ENCODE results near the gene HIVEP1.

Gene HIVEP1

GRCh38 chr6:12017876-12018401 lies 5.8 kb downstream of the HIVEP1 start:
- Mint-ChIP-seq H3K4me3 (no peak overlapping the region), H3K27me3 (ENCODE audit: low read depth) (no peaks in the 10 kb centered on the region)

GRCh38 chr6:12020187-12020791 lies 8.2 kb downstream of the HIVEP1 start:
- H3K4me3 Mint-ChIP-seq = no peak overlapping the region
- no peak overlapping the region for H3K27ac Mint-ChIP-seq

More at GRCh38 chr6:12017876-12018401, 5.8 kb downstream of the HIVEP1 start:
- H3K27ac Mint-ChIP-seq = no peak overlapping the region
- H3K9me3 Mint-ChIP-seq = peaks cover 7% of the 10 kb centered on the region
- peaks cover 65% of the 10 kb centered on the region for H3K36me3 Mint-ChIP-seq (ENCODE audit: low read depth)
- H3K4me1 Mint-ChIP-seq (ENCODE audit: low read depth) = peaks cover 58% of the 10 kb centered on the region

GRCh38 chr6:12022481-12022880 lies 10.4 kb downstream of the HIVEP1 start:
- H3K27ac Mint-ChIP-seq = no peak overlapping the region
- peaks cover 55% of the 10 kb centered on the region for H3K36me3 Mint-ChIP-seq (ENCODE audit: low read depth)
- no peaks in the 10 kb centered on the region for H3K27me3 Mint-ChIP-seq (ENCODE audit: low read depth)
- peaks cover 39% of the 10 kb centered on the region for H3K4me1 Mint-ChIP-seq (ENCODE audit: low read depth)
- H3K9me3 Mint-ChIP-seq = peaks cover 5% of the 10 kb centered on the region
- H3K4me3 Mint-ChIP-seq = no peak overlapping the region

More at GRCh38 chr6:12020187-12020791, 8.2 kb downstream of the HIVEP1 start:
- H3K36me3 Mint-ChIP-seq (ENCODE audit: low read depth) = peaks cover 64% of the 10 kb centered on the region
- no peaks in the 10 kb centered on the region for H3K9me3 Mint-ChIP-seq
- H3K27me3 Mint-ChIP-seq (ENCODE audit: low read depth) = no peaks in the 10 kb centered on the region
- H3K4me1 Mint-ChIP-seq (ENCODE audit: low read depth) = peaks cover 48% of the 10 kb centered on the region

GRCh38 chr6:12022953-12023388 lies 10.9 kb downstream of the HIVEP1 start:
- Mint-ChIP-seq H3K4me3 (no peak overlapping the region), H3K4me1 (ENCODE audit: low read depth) (peaks cover 41% of the 10 kb centered on the region), H3K27me3 (ENCODE audit: low read depth) (no peaks in the 10 kb centered on the region), H3K9me3 (peaks cover 10% of the 10 kb centered on the region), H3K36me3 (ENCODE audit: low read depth) (peaks cover 56% of the 10 kb centered on the region), H3K27ac (no peak overlapping the region)

GRCh38 chr6:12024216-12024615 lies 12.1 kb downstream of the HIVEP1 start:
- no peak overlapping the region for H3K27ac Mint-ChIP-seq
- peaks cover 38% of the 10 kb centered on the region for H3K4me1 Mint-ChIP-seq (ENCODE audit: low read depth)
- peaks cover 17% of the 10 kb centered on the region for H3K9me3 Mint-ChIP-seq
- H3K36me3 Mint-ChIP-seq (ENCODE audit: low read depth) = peaks cover 58% of the 10 kb centered on the region
- H3K4me3 Mint-ChIP-seq = no peak overlapping the region
- no peaks in the 10 kb centered on the region for H3K27me3 Mint-ChIP-seq (ENCODE audit: low read depth)

GRCh38 chr6:12024699-12025434 lies 12.8 kb downstream of the HIVEP1 start:
- H3K4me3 Mint-ChIP-seq = no peak overlapping the region
- H3K36me3 Mint-ChIP-seq (ENCODE audit: low read depth) = peaks cover 58% of the 10 kb centered on the region
- peaks cover 23% of the 10 kb centered on the region for H3K9me3 Mint-ChIP-seq
- H3K4me1 Mint-ChIP-seq (ENCODE audit: low read depth) = peaks cover 35% of the 10 kb centered on the region
- no peaks in the 10 kb centered on the region for H3K27me3 Mint-ChIP-seq (ENCODE audit: low read depth)
- no peak overlapping the region for H3K27ac Mint-ChIP-seq

- no peak overlapping the region for H3K27ac Mint-ChIP-seq
- H3K4me1 Mint-ChIP-seq (ENCODE audit: low read depth) = peaks cover 33% of the 10 kb centered on the region
- peaks cover 60% of the 10 kb centered on the region for H3K36me3 Mint-ChIP-seq (ENCODE audit: low read depth)
Measured at GRCh38 chr6:12026120-12026519, 14.0 kb downstream of the HIVEP1 start.

GRCh38 chr6:12026833-12027232 lies 14.7 kb downstream of the HIVEP1 start:
- no peak overlapping the region for H3K4me3 Mint-ChIP-seq
- H3K9me3 Mint-ChIP-seq = peaks cover 38% of the 10 kb centered on the region
- peaks cover 60% of the 10 kb centered on the region for H3K36me3 Mint-ChIP-seq (ENCODE audit: low read depth)
- H3K27me3 Mint-ChIP-seq (ENCODE audit: low read depth) = no peaks in the 10 kb centered on the region
- no peak overlapping the region for H3K27ac Mint-ChIP-seq
- H3K4me1 Mint-ChIP-seq (ENCODE audit: low read depth) = peaks cover 33% of the 10 kb centered on the region

More at GRCh38 chr6:12026120-12026519, 14.0 kb downstream of the HIVEP1 start:
- Mint-ChIP-seq H3K27me3 (ENCODE audit: low read depth) (no peaks in the 10 kb centered on the region), H3K9me3 (peaks cover 36% of the 10 kb centered on the region), H3K4me3 (peak overlapping the region; percentile 22)

- H3K36me3 Mint-ChIP-seq (ENCODE audit: low read depth) = peaks cover 62% of the 10 kb centered on the region
- H3K27me3 Mint-ChIP-seq (ENCODE audit: low read depth) = no peaks in the 10 kb centered on the region
- H3K9me3 Mint-ChIP-seq = peaks cover 38% of the 10 kb centered on the region
- H3K4me1 Mint-ChIP-seq (ENCODE audit: low read depth) = peaks cover 35% of the 10 kb centered on the region
- H3K4me3 Mint-ChIP-seq = no peak overlapping the region
- H3K27ac Mint-ChIP-seq = no peak overlapping the region
Measured at GRCh38 chr6:12028213-12028612, 16.1 kb downstream of the HIVEP1 start.

- Mint-ChIP-seq H3K9me3 (peaks cover 38% of the 10 kb centered on the region), H3K27ac (no peak overlapping the region), H3K27me3 (ENCODE audit: low read depth) (no peaks in the 10 kb centered on the region), H3K4me1 (ENCODE audit: low read depth) (peaks cover 39% of the 10 kb centered on the region), H3K4me3 (no peak overlapping the region), H3K36me3 (ENCODE audit: low read depth) (peaks cover 58% of the 10 kb centered on the region)
Measured at GRCh38 chr6:12029979-12030737, 18.0 kb downstream of the HIVEP1 start.

GRCh38 chr6:12030993-12031550 lies 19.0 kb downstream of the HIVEP1 start:
- Mint-ChIP-seq H3K27ac (no peak overlapping the region), H3K4me3 (no peak overlapping the region), H3K9me3 (peaks cover 38% of the 10 kb centered on the region), H3K27me3 (ENCODE audit: low read depth) (no peaks in the 10 kb centered on the region), H3K4me1 (ENCODE audit: low read depth) (peaks cover 39% of the 10 kb centered on the region), H3K36me3 (ENCODE audit: low read depth) (peaks cover 56% of the 10 kb centered on the region)

GRCh38 chr6:12032783-12033573 lies 20.9 kb downstream of the HIVEP1 start:
- peaks cover 48% of the 10 kb centered on the region for H3K36me3 Mint-ChIP-seq (ENCODE audit: low read depth)
- H3K4me1 Mint-ChIP-seq (ENCODE audit: low read depth) = peaks cover 44% of the 10 kb centered on the region
- H3K4me3 Mint-ChIP-seq = no peak overlapping the region
- H3K27ac Mint-ChIP-seq = no peak overlapping the region
- H3K27me3 Mint-ChIP-seq (ENCODE audit: low read depth) = no peaks in the 10 kb centered on the region
- peaks cover 28% of the 10 kb centered on the region for H3K9me3 Mint-ChIP-seq

GRCh38 chr6:12033770-12034169 lies 21.7 kb downstream of the HIVEP1 start:
- Mint-ChIP-seq H3K4me3 (no peak overlapping the region), H3K4me1 (ENCODE audit: low read depth) (peaks cover 45% of the 10 kb centered on the region), H3K9me3 (peaks cover 25% of the 10 kb centered on the region), H3K36me3 (ENCODE audit: low read depth) (peaks cover 45% of the 10 kb centered on the region), H3K27ac (no peak overlapping the region), H3K27me3 (ENCODE audit: low read depth) (no peaks in the 10 kb centered on the region)

Measured in T-helper 1 cell treated with Interleukin-12 subunit alpha and Interleukin-12 subunit beta and Interleukin-4 antibody, amounts not matched to agents 30 μg/mL and 1 μg/mL, for 36 hours (primary cell).